CD4-positive, alpha-beta T cell treated with Interleukin-6 for 4 hours (primary cell): Measurements from ENCODE around the gene SYPL1.

Experiments used
- DNase-seq: peaks from one replicate; pipeline ENCODE4 v3.0.0-alpha.2; 2020; ENCODE audit warnings: mixed read lengths

Gene SYPL1

DNA sequence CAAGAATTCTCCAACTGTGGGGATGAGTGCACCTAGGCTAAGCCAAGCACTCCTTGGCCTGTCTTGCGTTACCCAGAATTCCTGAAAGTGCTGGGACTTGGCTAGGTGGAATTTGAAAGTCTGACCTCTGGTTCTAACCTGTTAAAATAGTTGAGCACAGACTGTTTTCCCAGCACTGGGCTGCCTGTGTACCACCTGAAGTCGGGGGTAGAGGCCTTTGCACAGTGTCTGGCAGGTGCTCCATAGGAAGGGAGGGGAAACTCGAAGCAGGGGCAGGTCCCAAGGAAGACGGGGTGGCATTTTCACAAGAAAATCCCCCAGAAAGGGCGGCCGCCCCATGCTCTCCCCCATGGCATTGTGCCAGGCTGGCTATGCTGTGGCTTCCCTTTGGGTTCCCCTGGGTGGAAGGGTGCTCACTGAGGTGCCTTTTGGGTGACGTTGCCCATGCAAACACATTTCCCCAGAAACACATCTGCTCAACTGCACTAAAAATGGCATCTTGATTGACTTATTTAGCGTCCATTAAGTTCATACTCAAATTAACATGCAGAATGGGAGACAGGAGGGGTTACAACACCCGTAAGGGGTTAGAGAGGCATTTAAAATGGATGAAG lies 62.9 kb downstream of the SYPL1 start:
- DNase-seq: no peak

DNA sequence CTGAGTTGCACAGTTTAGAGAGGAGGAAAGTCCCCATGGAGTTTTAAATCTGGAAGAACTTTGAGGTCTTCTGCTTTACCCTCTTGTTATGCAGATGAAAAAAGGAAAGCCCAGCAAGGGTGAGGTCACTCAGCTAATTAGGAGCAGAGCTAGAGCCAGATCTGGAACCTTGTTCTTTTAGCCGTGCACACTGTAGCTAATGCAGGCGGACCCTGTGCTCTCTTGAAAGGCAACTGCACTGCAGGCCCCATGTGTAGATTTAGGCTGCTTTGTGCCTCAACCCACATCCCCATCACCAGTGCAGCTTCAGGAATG lies 63.4 kb downstream of the SYPL1 start:
- DNase-seq: no peak

DNA sequence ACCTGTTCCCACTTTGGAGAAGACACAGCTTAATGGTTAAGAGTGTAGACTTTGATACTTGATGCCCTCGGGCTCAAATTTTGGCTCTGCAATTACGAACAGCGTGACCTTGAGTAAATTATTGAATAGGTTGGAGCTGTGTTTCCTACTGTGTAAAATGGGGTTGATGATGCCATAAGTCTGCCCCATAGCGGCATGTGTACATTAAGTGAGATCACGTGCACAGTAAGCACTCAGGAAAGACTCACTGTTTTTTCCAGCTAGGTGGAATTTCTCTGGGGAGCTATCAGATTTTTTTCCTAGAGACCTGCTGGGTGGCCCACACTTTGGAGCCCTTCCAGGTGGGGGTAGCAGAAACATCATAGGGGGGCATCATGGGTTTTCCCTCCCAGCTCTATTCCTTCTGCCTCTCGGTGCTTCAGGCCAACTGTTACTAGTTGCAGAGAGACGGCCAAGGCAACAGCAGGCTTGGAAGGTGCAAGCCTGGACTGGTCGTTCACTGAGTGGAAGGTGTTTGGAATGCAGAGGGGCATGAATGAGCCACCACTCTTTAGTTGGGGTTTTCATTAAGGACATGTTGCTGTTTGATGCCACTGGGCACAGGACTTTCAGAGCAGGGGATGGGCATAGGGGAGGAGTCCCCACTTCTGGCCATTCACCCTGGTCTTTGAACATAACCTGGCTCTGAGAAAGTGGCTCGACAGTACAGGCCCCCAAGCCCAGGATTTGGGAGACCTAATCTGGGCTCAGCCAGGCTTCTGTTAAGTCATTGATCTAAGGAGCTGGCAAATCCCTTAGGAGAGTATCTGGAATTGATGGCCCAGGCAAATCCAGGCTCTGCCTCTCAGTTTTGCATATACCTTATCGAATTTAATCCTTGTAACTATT lies 64.0 kb downstream of the SYPL1 start:
- DNase-seq: no peak

DNA sequence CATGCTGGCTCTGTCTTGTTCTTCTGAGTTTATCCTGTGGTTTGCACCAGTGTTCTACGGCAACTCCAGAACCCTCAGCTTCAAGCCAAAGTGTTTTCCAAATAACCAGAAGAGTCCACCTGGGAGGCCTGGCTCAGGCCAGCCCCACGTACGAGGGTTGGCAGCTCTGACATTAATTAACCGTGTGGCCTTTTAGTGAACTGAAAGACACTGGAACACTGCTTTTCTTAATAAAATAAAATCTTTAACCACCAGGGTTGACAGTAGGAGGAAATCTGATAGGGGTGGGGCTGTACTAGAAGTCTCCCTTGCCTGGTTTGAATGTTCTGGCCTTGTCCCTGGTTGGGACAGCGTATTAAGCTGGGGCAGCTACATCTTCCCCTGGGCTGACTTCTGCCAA lies 64.9 kb downstream of the SYPL1 start:
- DNase-seq: no peak

DNA sequence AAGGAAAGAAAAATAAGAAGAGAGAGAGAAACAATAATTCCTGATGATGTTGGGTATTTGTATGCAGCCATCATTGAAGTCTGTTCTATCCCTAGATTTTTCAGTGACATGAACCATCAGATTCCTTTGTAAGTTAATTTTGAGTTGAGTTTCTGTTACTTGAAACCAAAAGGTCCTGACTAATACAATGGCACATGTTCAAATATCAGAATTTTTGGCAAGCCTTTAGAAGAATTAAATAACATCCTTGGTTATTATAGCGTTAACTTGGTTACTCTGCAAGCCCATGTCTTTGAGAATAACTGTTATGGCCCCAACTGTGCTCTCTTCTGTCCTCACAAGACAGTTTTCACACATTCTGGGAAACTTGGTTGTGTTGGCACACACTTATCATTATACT lies 66.5 kb downstream of the SYPL1 start:
- no peak for DNase-seq

DNA sequence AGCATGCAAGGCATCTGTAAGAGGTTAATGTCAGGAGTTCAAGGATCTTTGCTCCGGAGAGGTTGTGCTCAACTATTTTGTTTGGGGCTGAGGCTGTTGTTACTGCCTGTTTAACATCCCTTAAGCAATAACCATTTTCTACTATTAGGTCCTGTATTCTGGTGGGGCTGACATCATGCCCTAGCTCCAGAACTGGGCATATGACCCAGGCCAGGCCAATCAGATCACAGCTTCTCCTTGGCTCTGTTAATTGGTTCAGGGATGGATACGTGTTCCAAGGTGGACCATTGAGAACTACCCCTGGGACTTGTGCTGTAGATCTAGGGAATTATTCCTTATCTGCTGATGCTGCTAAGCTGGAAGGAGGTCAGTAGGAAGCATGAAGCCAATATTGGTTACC lies 67.0 kb downstream of the SYPL1 start:
- DNase-seq: no peak

DNA sequence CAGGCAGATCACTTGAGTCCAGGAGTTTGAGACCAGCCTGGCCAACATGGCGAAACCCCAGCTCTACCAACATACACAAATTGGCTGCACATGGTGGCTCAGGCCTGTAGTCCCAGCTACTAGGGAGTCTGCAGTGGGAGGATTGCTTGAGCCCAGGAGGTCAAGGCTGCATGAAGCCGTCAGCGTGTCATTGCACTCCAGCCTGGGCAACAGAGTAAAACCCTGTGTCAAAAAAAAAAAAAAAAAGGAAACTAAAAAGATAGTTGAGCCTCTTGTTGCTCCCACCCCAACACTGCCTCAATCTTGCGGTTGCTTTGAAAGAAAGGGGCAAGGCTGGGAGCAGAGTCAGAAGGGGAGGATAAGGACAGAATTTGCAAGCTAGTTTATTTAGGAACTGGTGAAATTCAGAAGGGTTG lies 69.9 kb downstream of the SYPL1 start:
- DNase-seq: no peak

DNA sequence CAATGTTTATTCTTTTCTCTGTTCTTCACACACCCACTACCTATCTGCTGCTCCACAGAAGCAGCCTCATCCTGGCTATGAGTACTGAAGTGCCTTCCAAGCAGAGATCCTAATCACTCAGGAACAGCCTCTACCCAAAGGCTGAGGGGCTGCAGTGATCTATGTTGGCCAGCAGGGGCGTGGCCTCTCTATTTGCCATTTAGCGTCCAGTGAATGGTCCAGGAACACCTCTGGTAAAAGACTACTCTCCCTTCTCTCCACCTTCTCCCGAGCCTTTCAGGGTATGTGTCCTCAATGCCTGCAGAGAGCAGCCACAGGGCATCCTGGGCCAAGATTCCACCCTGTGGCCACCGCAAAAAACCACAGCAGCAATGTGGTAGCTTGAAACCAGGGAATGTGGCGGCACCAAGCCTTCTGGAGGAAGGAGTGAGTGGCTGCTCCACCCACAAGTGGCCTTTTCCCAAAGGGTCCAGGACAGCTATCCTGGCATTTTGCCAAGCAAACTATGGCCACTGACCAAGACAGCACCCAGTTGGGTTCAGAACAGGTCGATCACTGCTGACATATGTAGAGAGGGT lies 70.9 kb downstream of the SYPL1 start:
- peak; percentile 55 for DNase-seq
